Activated B cell treated with CpG ODN at 0.5 μM for 24 hours (primary cell): ENCODE measurements around the gene ADAM12. TPM values are rescaled to one million over a fixed set of nuclear protein-coding genes. Genes with fewer than 3 reads are reported as not detected.

ENCODE experiments used
- ATAC-seq: fragments of 200-7000 bp; cut with Tn5 transposase; one replicate; pipeline ENCODE4 v1.10.0; 2021; ENCODE audit warnings: low read depth, mild to moderate bottlenecking, moderate library complexity
- CTCF ChIA-PET: fragments of 350-600 bp; sonication (Branson Sonifier 250); formaldehyde crosslinking; loops from one replicate; lab custom pipeline; 2021; ENCODE audit warnings: antibody characterized with exemption; lab: Charles Lee
- POLR2A ChIA-PET: fragments of 350-600 bp; sonication (Branson Sonifier 250); formaldehyde crosslinking; loops from one replicate; lab custom pipeline; 2021; ENCODE audit warnings: antibody characterized with exemption; lab: Charles Lee
- DNase-seq: peaks from one replicate; pipeline ENCODE4 v3.0.0; 2022
- H3K27ac Mint-ChIP-seq: one replicate; pipeline ENCODE4 v1.8.0; 2020; ENCODE audit warnings: mixed read lengths
- H3K27me3 Mint-ChIP-seq: one replicate; pipeline ENCODE4 v1.8.0; 2021; ENCODE audit warnings: mixed read lengths
- H3K36me3 Mint-ChIP-seq: one replicate; pipeline ENCODE4 v1.8.0; 2021; ENCODE audit warnings: low read depth, mixed read lengths
- H3K4me1 Mint-ChIP-seq: one replicate; pipeline ENCODE4 v1.8.0; 2021; ENCODE audit warnings: mixed read lengths
- H3K4me3 Mint-ChIP-seq: one replicate; pipeline ENCODE4 v1.8.0; 2020; ENCODE audit warnings: mild to moderate bottlenecking, mixed read lengths
- H3K9me3 Mint-ChIP-seq: one replicate; pipeline ENCODE4 v1.8.0; 2020; ENCODE audit warnings: mixed read lengths
- intact Hi-C: fragments of 100-400 bp; cut with micrococcal nuclease; formaldehyde crosslinking; loops from one replicate; pipeline ENCODE4 v1.15.1; 2024
- total RNA-seq: library from RNA; stranded (reverse); gene quantifications from 2 replicates; pipeline ENCODE4 v1.2.3, GENCODE V29; 2022
- TF ChIP-seq, protein P1 (sequence below): fragments of 200-600 bp; IDR thresholded peaks from one replicate; pipeline ENCODE4 v1.8.0; 2022; ENCODE audit warnings: antibody characterized with exemption, mild to moderate bottlenecking

The ADAM12 gene
- total RNA-seq, 1 donor from 2014 or later: 0.84 TPM

DNA sequence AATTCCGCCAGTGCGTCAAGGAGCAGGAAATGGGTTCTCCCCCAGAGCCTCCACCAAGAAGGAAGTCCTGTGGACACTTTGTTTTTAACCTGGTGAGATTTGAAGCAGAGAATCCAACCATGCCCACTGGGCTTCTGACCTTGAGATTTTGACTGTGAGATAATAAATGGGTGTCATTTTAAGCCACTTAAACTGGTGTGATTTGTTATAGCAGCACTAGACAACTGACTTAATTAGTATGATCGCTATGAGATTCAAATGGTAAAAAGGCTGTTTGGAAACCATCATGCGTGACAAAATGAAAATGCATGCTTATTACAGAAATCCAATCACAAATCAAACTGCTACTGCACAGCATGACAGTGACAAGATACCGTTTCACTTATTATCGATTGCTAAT, 98.0 kb downstream of the ADAM12 start:
- Mint-ChIP-seq H3K27me3 (peaks cover 5% of the 10 kb centered on the region), H3K27ac (no peak overlapping the region), H3K9me3 (no peaks in the 10 kb centered on the region), H3K4me1 (no peaks in the 10 kb centered on the region), H3K36me3 (no peaks in the 10 kb centered on the region), H3K4me3 (no peak overlapping the region)
- ChIA-PET POLR2A (no interaction called here), CTCF (no interaction called here)
- ATAC-seq (no peak), DNase-seq (no peak)
- intact Hi-C loops: no loop called here
- TF ChIP-seq, protein P1, sequence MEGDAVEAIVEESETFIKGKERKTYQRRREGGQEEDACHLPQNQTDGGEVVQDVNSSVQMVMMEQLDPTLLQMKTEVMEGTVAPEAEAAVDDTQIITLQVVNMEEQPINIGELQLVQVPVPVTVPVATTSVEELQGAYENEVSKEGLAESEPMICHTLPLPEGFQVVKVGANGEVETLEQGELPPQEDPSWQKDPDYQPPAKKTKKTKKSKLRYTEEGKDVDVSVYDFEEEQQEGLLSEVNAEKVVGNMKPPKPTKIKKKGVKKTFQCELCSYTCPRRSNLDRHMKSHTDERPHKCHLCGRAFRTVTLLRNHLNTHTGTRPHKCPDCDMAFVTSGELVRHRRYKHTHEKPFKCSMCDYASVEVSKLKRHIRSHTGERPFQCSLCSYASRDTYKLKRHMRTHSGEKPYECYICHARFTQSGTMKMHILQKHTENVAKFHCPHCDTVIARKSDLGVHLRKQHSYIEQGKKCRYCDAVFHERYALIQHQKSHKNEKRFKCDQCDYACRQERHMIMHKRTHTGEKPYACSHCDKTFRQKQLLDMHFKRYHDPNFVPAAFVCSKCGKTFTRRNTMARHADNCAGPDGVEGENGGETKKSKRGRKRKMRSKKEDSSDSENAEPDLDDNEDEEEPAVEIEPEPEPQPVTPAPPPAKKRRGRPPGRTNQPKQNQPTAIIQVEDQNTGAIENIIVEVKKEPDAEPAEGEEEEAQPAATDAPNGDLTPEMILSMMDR: no peak

DNA sequence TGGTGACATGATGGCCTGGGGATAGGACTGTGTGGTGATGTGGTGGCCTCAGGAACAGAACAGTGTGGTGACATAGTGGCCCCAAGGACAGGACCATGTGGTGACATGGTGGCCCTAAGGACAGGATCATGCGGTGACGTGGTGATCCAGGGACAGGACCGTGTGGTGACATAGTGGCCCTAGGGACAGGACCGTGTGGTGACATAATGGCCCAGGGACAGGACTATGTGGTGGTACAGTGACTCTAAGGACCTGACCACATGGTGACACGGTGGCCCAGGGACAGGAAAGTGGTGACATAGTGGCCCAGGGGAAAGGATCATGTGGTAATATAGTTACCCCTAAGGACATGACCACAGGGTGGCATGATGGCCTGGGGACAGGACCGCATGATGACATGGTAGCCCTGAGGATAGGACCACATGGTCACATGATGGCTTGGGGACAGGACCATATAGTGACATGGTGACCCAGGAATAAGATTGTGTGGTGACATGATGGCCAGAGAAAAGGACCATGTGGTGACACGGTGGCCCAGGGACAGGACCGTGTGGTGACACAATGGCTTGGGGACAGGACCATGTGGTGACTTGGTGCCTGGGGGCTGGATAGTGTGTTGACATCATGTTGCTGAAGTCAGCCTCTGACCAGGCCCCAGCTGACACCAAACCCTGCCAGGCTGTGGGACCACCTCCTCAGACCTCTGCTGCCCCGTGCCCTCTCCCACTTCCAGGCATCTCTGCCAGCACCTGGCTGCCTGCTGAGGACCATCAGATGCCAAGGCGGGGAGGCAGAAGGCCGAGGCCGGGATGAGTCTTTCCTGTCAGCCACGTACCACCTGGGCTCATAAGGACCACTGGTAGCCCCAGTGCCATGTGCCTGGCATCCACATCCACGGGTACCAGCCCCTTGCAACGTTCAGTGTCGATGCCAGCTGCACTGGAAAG, 99.5 kb downstream of the ADAM12 start:
- CTCF ChIA-PET: no interaction called here
- TF ChIP-seq, protein P1: no peak
- DNase-seq (no peak), ATAC-seq (no peak)
- Mint-ChIP-seq H3K4me1 (no peaks in the 10 kb centered on the region), H3K4me3 (no peak overlapping the region), H3K36me3 (no peaks in the 10 kb centered on the region), H3K9me3 (no peaks in the 10 kb centered on the region), H3K27me3 (peaks cover 5% of the 10 kb centered on the region), H3K27ac (no peak overlapping the region)
- POLR2A ChIA-PET: no interaction called here
- intact Hi-C loops: no loop called here

DNA sequence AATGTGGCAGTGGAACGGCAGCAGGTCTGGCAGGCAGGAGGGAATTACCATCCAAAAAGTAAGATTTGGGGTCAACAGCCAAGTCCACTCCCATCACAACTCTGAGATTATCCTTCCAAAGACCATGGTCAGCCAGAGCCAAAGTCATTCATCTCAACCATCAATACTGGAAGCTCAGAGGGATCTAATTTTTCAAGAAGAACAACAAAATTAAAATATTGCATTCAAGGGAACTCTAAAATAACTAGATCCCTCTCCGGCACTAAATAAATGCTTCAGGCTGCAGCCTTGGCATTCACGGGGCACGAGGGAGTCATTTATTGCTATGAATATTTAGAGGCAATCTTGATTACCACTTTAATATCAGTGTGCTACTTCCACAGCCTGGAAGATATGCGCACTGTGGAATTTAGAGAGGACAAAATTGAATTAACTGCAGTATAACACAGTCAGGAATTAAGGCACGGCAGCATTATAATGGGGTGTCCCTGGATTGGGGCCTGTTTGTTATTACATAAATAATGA, 102.0 kb downstream of the ADAM12 start:
- DNase-seq (no peak), ATAC-seq (no peak)
- H3K27ac Mint-ChIP-seq: no peak overlapping the region
- TF ChIP-seq, protein P1: no peak
- ChIA-PET CTCF (no interaction called here), POLR2A (no interaction called here)
- no peaks in the 10 kb centered on the region for H3K9me3 Mint-ChIP-seq
- H3K4me1 Mint-ChIP-seq: no peaks in the 10 kb centered on the region
- H3K36me3 Mint-ChIP-seq: no peaks in the 10 kb centered on the region
- intact Hi-C loops: no loop called here
- no peak overlapping the region for H3K4me3 Mint-ChIP-seq
- H3K27me3 Mint-ChIP-seq: peaks cover under 1% of the 10 kb centered on the region

DNA sequence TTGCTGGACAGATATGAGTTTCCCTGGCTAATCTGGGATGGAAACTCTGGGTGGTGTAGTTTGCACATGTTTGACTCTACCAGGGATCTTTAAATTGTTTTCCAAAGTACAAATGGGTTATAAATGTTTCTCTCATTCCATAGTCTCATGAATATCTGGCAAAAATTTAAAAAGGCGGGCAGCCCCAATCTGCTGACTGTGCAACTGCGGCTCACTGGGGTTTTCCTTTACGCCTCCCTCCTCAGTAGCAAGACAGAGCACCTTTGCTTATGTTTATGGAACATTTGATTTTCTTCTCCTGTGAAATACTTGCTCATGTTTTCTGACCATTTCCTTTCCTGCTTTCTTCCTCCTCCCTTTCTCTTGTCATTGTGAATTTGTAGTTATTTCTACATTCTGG, 105.0 kb downstream of the ADAM12 start:
- ChIA-PET POLR2A (no interaction called here), CTCF (no interaction called here)
- ATAC-seq: no peak
- H3K27ac Mint-ChIP-seq: no peak overlapping the region
- TF ChIP-seq, protein P1: no peak
- no peak for DNase-seq
- intact Hi-C loops: no loop called here
- no peaks in the 10 kb centered on the region for H3K4me1 Mint-ChIP-seq
- no peaks in the 10 kb centered on the region for H3K36me3 Mint-ChIP-seq
- no peaks in the 10 kb centered on the region for H3K9me3 Mint-ChIP-seq
- no peaks in the 10 kb centered on the region for H3K27me3 Mint-ChIP-seq
- no peak overlapping the region for H3K4me3 Mint-ChIP-seq

DNA sequence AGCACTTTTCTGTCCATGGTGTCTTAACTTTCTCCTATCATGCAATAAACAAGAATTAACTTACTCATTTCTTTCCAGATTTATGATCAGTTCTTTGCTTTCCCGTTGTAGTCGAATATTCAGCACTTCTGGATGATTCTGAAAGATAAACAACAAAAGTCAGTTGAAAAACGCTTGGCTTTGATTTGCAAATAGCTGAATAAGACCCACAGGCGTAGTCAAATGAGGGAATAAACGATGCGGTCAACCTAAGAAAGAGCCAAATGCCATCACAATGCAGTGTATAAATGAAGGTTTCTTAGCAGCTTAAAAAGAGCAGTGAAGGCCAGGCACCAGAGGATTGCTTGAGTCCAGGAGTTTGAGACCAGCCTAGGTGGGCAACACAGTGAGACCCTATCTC, 109.4 kb downstream of the ADAM12 start:
- ATAC-seq: no peak
- no peak for DNase-seq
- Mint-ChIP-seq H3K4me3 (no peak overlapping the region), H3K36me3 (no peaks in the 10 kb centered on the region), H3K27ac (no peak overlapping the region), H3K4me1 (no peaks in the 10 kb centered on the region), H3K27me3 (peaks cover 2% of the 10 kb centered on the region), H3K9me3 (no peaks in the 10 kb centered on the region)
- POLR2A ChIA-PET: no interaction called here
- CTCF ChIA-PET: no interaction called here
- TF ChIP-seq, protein P1: no peak
- intact Hi-C loops: no loop called here
